ENCODE results near the gene BTF3L4. TPM values are rescaled to one million over a fixed set of nuclear protein-coding genes. Genes with fewer than 3 reads are reported as not detected.

Gene BTF3L4
- total and polyA plus RNA-seq, 2 experiments from 2014 or later: 67.5 to 80.2 TPM

DNA sequence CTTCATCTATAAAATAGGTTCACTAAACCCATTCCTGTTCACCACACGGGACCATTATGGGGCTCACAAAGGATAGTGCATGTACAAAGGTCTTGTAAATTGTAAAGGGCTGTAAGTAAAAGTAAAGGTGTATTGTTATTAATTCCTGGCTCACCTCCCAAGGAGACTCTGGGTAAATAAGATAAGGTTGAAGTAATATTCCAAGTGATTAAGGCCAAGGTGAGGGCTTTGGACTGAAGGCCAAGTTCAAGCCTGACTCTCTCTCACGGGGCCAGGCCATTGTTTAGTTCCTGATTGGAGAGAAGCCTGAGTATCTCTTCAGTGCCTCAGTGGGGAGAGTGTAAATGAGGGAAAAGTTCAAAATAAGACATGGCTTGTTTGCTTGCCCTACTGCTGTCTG, 66.3 kb downstream of the BTF3L4 start:
- Histone ChIP-seq H2AFZ (no peak overlapping the region), H3K27me3 (no peaks in the 10 kb centered on the region), H3K27ac (no peak overlapping the region), H3K9me2 (replicated peaks; ENCODE audit: insufficient read depth) (no peaks in the 10 kb centered on the region), H3K4me3 (no peak overlapping the region), H3K9me3 (ENCODE audit: low read depth) (no peaks in the 10 kb centered on the region), H3K4me1 (ENCODE audit: insufficient read depth) (peaks cover 5% of the 10 kb centered on the region), H3K4me2 (peak overlapping the region; percentile 15), H3K79me2 (no peaks in the 10 kb centered on the region), H3K36me3 (replicated peaks; ENCODE audit: insufficient read depth, low read depth) (no peaks in the 10 kb centered on the region), H4K20me1 (ENCODE audit: insufficient read depth, poor library complexity, severe bottlenecking) (no peaks in the 10 kb centered on the region)
- WGBS (ENCODE audit: low lambda C conversion rate, missing lambda C conversion rate): 40% methylated on average over 2 of the region's 2 CpGs
- TF ChIP-seq EZH2 (IDR thresholded peaks at IDR 0.05; ENCODE audit: borderline replicate concordance) (no peak), EZH2phosphoT487 (IDR thresholded peaks at IDR 0.05; ENCODE audit: low read depth, severe bottlenecking, unreplicated experiment) (no peak)
- TF ChIP-seq, protein P1, sequence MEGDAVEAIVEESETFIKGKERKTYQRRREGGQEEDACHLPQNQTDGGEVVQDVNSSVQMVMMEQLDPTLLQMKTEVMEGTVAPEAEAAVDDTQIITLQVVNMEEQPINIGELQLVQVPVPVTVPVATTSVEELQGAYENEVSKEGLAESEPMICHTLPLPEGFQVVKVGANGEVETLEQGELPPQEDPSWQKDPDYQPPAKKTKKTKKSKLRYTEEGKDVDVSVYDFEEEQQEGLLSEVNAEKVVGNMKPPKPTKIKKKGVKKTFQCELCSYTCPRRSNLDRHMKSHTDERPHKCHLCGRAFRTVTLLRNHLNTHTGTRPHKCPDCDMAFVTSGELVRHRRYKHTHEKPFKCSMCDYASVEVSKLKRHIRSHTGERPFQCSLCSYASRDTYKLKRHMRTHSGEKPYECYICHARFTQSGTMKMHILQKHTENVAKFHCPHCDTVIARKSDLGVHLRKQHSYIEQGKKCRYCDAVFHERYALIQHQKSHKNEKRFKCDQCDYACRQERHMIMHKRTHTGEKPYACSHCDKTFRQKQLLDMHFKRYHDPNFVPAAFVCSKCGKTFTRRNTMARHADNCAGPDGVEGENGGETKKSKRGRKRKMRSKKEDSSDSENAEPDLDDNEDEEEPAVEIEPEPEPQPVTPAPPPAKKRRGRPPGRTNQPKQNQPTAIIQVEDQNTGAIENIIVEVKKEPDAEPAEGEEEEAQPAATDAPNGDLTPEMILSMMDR (IDR thresholded peaks at IDR 0.05; ENCODE audit: poor library complexity): no peak
- peak; percentile 46 for DNase-seq (ENCODE audit: low spot score)

DNA sequence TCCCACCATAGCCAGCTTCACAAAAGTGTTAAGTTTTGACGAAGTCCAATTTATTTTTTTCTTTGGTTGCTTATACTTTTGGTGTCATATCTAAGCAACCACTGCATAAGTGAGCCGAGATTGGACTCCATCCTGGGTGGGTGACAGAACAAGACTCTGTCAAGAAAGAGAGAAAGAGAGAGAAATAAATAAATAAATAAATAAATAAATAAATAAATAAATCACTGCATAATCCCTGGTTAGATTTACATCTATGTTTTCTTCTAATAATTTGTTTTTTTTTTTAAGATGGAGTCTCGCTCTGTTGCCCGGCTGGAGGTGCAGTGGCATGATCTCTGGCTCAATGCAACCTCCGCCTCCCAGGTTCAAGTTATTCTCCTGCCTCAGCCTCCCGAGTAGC, 67.5 kb downstream of the BTF3L4 start:
- no peak overlapping the region for H3K4me3 ChIP-seq
- H3K27ac ChIP-seq: no peak overlapping the region
- H3K27me3 ChIP-seq: peaks cover 2% of the 10 kb centered on the region
- H3K9me3 ChIP-seq (ENCODE audit: low read depth): no peaks in the 10 kb centered on the region
- H3K79me2 ChIP-seq: no peaks in the 10 kb centered on the region
- H3K36me3 ChIP-seq (replicated peaks; ENCODE audit: insufficient read depth, low read depth): no peaks in the 10 kb centered on the region
- H3K4me2 ChIP-seq: no peak overlapping the region
- H4K20me1 ChIP-seq (ENCODE audit: insufficient read depth, poor library complexity, severe bottlenecking): no peaks in the 10 kb centered on the region
- H3K9me2 ChIP-seq (replicated peaks; ENCODE audit: insufficient read depth): no peaks in the 10 kb centered on the region
- DNase-seq (ENCODE audit: low spot score): no peak
- TF ChIP-seq EZH2phosphoT487 (IDR thresholded peaks at IDR 0.05; ENCODE audit: low read depth, severe bottlenecking, unreplicated experiment): no peak
- TF ChIP-seq, protein P1 (IDR thresholded peaks at IDR 0.05; ENCODE audit: poor library complexity): no peak
- TF ChIP-seq EZH2 (IDR thresholded peaks at IDR 0.05; ENCODE audit: borderline replicate concordance): no peak
- peaks cover 5% of the 10 kb centered on the region for H3K4me1 ChIP-seq (ENCODE audit: insufficient read depth)
- no peak overlapping the region for H2AFZ ChIP-seq
- WGBS (ENCODE audit: low lambda C conversion rate, missing lambda C conversion rate): 95% methylated on average over 6 of the region's 6 CpGs

DNA sequence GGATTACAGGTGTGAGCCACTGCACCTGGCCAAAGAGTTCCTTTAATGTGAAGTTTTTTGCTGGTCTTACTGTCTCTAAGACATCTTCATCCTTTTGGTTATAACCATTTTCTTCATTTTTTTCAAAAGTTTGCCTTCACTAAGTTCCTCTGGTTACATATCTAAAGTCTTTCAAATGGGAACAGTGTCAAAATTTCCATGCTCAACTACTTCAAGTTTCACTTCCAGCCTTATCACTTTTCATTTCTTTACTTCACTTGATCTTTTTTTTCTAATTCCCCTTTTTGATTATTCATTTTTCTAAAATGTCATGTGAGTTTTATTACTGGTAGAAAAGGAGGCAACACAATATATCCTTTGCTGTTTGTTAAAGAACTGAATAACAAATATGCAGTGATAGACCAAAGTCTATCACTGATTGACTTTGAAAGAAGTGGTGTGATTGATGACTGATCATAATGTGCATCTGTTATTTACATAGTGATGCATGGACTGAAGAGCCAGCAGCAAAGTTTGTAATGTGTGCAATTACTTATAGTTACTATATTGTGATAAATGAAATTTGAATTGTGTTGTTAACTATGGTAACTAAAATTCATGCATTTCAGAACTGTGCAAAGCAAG, 69.8 kb downstream of the BTF3L4 start:
- Histone ChIP-seq H3K27me3 (peaks cover 3% of the 10 kb centered on the region), H3K4me1 (ENCODE audit: insufficient read depth) (no peaks in the 10 kb centered on the region), H3K9me2 (replicated peaks; ENCODE audit: insufficient read depth) (no peaks in the 10 kb centered on the region), H3K9me3 (ENCODE audit: low read depth) (no peaks in the 10 kb centered on the region), H2AFZ (no peak overlapping the region), H3K4me2 (no peak overlapping the region), H4K20me1 (ENCODE audit: insufficient read depth, poor library complexity, severe bottlenecking) (no peaks in the 10 kb centered on the region), H3K4me3 (no peak overlapping the region), H3K79me2 (no peaks in the 10 kb centered on the region), H3K36me3 (replicated peaks; ENCODE audit: insufficient read depth, low read depth) (no peaks in the 10 kb centered on the region), H3K27ac (no peak overlapping the region)
- TF ChIP-seq, protein P1 (IDR thresholded peaks at IDR 0.05; ENCODE audit: poor library complexity): no peak
- TF ChIP-seq EZH2 (IDR thresholded peaks at IDR 0.05; ENCODE audit: borderline replicate concordance) (no peak), EZH2phosphoT487 (IDR thresholded peaks at IDR 0.05; ENCODE audit: low read depth, severe bottlenecking, unreplicated experiment) (no peak)
- no peak for DNase-seq (ENCODE audit: low spot score)

Measured in hepatocyte (in vitro differentiated cells).